ENCODE data around the gene USP7. TPM values are rescaled to one million over a fixed set of nuclear protein-coding genes. Genes with fewer than 3 reads are reported as not detected.

USP7 gene
- total RNA-seq, 1 experiment from 2014 or later: 148 TPM

DNA sequence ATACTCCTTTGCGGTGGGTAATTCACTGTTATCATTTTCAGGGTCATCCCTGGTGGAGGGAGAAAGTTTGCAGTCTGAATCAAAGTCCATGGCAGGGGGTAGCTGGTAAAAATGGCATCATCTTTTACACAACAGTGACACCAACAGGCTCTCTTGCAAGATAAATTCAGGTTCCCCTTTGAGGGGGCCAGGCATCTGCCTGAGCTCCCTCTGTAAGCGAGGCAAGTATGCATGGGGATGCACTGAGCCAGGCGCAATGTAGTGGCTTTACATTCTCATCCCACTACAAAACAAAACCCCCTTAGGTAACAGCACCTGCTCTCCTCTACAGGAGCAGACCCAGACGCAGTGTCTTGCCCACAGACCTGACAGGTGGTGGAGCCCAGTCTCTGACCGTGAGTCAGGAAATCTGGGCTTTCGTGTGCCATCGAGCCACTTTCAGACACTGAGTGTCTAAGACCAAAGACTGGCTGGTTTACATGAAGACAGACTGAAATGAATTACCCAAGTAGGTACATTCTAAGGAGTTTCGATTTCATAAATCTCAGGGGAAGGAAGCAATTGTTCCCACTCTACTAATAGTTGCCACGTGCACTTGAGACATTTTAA lies 63.9 kb downstream of the USP7 start:
- Mint-ChIP-seq H3K27ac (ENCODE audit: unreplicated experiment) (no peak overlapping the region), H3K4me1 (ENCODE audit: low read depth, unreplicated experiment) (no peaks in the 10 kb centered on the region), H3K4me3 (ENCODE audit: unreplicated experiment) (no peak overlapping the region), H3K27me3 (ENCODE audit: insufficient read depth, unreplicated experiment) (no peaks in the 10 kb centered on the region), H3K9me3 (ENCODE audit: unreplicated experiment) (no peaks in the 10 kb centered on the region), H3K36me3 (ENCODE audit: insufficient read depth, unreplicated experiment) (peaks cover 95% of the 10 kb centered on the region)
- TF ChIP-seq CTCF (IDR thresholded peaks at IDR 0.05; ENCODE audit: insufficient read depth in 1 of 2, low read depth in 1 of 2, low read length in 1 of 2, severe bottlenecking in 1 of 2, unreplicated experiment in 1 of 2): no peak
- H3K4me3 ChIP-seq (ENCODE audit: low read depth, low read length): no peak overlapping the region
- BruUV-seq (replicated peaks): no TSS peak
- ChIA-PET POLR2A (interaction anchor here (0.6 kb wide), 1 partner anchor 12 kb away, joined by 3 read pairs; no protein-coding TSS in a partner anchor), CTCF (interaction anchor here (1.5 kb wide), 1 partner anchor 36 kb away, joined by 3 read pairs; no protein-coding TSS in a partner anchor)
- H3K4me1 ChIP-seq: no peaks in the 10 kb centered on the region
- DNase-seq: no peak
- intact Hi-C loops (cut with micrococcal nuclease; ENCODE audit: unreplicated experiment): no loop called here
- H3K36me3 ChIP-seq (ENCODE audit: control insufficient read depth, insufficient read depth, low read length): peaks cover 9% of the 10 kb centered on the region
- H3K9me3 ChIP-seq: no peaks in the 10 kb centered on the region
- H3K27me3 ChIP-seq (replicated peaks; ENCODE audit: control insufficient read depth, insufficient read depth, low read length): no peaks in the 10 kb centered on the region

- BruUV-seq (replicated peaks): no TSS peak
- peaks cover 10% of the 10 kb centered on the region for H3K36me3 ChIP-seq (ENCODE audit: control insufficient read depth, insufficient read depth, low read length)
These were observed 64.9 kb downstream of the USP7 start for GRCh38 chr16:8898660-8899318.

More at GRCh38 chr16:8898660-8899318, 64.9 kb downstream of the USP7 start:
- no peaks in the 10 kb centered on the region for H3K4me1 ChIP-seq
- CTCF ChIA-PET: interaction anchor here (1.5 kb wide), 1 partner anchor 35 kb away, joined by 3 read pairs; no protein-coding TSS in a partner anchor
- H3K9me3 Mint-ChIP-seq (ENCODE audit: unreplicated experiment): no peaks in the 10 kb centered on the region
- H3K4me1 Mint-ChIP-seq (ENCODE audit: low read depth, unreplicated experiment): no peaks in the 10 kb centered on the region
- intact Hi-C loops (cut with micrococcal nuclease; ENCODE audit: unreplicated experiment): no loop called here
- H3K4me3 Mint-ChIP-seq (ENCODE audit: unreplicated experiment): no peak overlapping the region
- POLR2A ChIA-PET: no interaction called here
- TF ChIP-seq CTCF (IDR thresholded peaks at IDR 0.05; ENCODE audit: insufficient read depth in 1 of 2, low read depth in 1 of 2, low read length in 1 of 2, severe bottlenecking in 1 of 2, unreplicated experiment in 1 of 2): no peak
- no peak for DNase-seq
- H3K27me3 Mint-ChIP-seq (ENCODE audit: insufficient read depth, unreplicated experiment): no peaks in the 10 kb centered on the region
- no peak overlapping the region for H3K4me3 ChIP-seq (ENCODE audit: low read depth, low read length)
- peaks cover 93% of the 10 kb centered on the region for H3K36me3 Mint-ChIP-seq (ENCODE audit: insufficient read depth, unreplicated experiment)
- no peaks in the 10 kb centered on the region for H3K9me3 ChIP-seq
- no peaks in the 10 kb centered on the region for H3K27me3 ChIP-seq (replicated peaks; ENCODE audit: control insufficient read depth, insufficient read depth, low read length)
- H3K27ac Mint-ChIP-seq (ENCODE audit: unreplicated experiment): no peak overlapping the region
